HG02759 (cell line): ENCODE data around the gene CORO1A.
"Not testable (repeated sequence)": the region's sequence is repeated elsewhere in the genome, so short reads cannot be mapped to it uniquely, and the experiment has no call there.

Experiments used
- ATAC-seq: cut with Tn5 transposase; IDR thresholded peaks from one replicate; pipeline ENCODE4 v1.9.1; 2021; ENCODE audit warnings: mild to moderate bottlenecking, moderate library complexity; ENCODE audit not compliant: unreplicated experiment

CORO1A gene

DNA sequence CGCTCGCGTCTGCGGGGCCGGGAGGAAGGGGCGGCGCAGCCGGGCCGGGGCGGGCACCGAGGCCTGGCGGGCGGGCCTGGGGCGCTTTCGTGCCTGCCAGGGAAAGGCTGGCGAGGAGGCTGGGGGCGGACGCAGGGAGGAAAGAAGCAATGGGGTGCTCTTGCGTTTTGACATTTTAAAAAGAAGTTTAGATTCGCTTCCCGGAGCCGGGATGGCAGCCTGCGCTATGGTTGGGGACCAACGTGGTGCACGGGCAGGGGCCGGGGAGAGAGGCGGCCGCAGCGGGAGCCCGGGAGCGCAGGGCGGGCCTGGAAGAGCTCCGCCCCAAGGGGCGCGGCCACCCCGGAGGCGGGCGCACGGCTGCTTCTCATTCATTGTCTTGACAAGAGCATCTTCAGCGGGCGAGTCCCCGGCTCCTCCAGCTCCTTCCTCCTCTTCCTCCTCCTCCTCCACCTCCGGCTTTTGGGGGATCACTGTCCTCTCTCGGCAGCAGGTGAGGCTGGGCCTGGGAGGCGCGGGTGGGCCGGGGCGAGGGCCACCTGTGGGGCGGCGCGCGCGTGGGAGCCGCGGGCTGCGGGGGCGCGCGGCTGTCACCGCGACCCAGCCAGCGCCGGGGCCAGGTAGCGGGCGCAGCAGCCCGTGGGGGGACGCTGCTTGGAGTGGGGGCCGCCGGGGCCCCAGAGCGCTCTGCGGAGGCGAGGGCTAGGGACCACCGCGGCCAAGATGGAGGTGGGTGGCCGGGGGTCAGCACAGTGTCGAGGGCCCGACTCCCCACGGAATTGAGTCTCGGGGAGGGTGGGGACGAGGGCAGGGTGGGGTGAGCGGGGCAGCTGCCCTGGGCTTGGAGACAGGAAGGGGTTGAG, at the start of gene CORO1A:
Gene CORO1A, plus strand, starts transcription at position 370 of the 863 bp plus-strand sequence. CDS start 1,608 bp downstream, outside the sequence.
- peak; percentile 60 for ATAC-seq

GRCh38 chr16:30136971-30137605, 46.3 kb upstream of the CORO1A start:
- ATAC-seq: no peak

- no peak for ATAC-seq
Observed at GRCh38 chr16:30137897-30138296, 45.5 kb upstream of the CORO1A start.

GRCh38 chr16:30139583-30140481, 43.6 kb upstream of the CORO1A start:
- ATAC-seq: no peak

DNA sequence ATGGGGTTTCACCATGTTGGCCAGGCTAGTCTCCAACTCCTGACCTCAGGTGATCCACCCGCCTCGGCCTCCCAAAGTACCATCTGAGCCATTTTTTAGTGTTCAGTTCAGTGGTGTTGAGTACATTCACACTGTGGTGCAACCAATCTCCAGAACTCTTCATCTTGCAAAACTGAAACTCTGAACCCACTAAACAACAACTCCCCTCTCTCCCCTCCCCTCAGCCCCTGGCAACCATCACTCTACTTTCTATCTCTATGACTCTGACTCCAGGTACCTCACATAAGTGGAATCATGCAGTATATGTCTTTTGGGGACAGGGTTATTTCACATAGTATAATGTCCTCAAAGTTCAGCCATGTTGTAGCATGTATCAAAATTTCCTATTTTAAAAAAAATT, 41.7 kb upstream of the CORO1A start:
- ATAC-seq: no peak

DNA sequence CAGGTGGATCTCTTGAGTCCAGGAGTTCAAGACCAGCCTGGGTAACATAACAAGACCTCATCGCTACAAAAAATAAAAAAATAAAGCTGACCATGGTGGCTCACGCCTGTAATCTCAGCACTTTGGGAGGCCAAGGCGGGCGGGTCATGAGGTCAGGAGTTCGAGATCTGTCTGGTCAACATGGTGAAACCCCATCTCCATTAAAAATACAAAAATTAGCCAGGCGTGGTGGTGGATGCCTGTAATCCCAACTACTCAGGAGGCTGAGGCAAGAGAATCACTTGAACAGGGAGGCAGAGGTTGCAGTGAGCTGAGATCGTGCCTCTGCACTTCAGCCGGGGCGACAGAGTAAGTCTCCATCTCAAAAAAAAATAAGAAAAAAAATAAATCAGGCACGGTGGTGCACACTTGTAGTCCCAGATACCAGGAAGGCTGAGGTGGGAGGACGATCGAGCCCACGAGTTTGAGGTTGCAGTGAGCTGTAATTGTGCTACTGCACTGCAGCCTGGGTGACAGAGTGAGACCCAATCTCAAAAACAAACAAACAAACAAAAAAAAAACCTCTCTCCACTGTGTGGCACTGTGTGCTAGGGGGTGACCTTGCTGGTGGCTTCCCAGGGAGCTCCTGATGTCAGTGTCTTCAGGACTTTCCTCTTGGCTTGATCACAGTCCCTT, 40.6 kb upstream of the CORO1A start:
- no peak for ATAC-seq

DNA sequence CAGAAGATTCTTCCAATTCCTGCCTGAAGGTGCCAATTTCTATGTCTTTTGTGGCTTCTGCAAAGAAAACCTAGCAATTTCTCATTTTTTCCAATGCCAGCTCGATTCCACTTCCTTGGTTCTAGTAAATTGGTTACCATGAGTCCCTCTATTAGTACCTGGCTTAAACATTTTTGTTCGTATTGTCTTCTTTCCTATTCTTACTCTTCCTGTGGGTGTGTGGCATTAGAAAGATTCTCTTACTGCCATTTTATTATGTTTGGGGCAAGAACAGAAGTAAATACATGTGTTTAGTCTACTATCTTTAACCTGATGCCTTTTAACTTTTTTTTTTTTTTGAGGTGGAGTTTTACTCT, 40.1 kb upstream of the CORO1A start:
- ATAC-seq: no peak

DNA sequence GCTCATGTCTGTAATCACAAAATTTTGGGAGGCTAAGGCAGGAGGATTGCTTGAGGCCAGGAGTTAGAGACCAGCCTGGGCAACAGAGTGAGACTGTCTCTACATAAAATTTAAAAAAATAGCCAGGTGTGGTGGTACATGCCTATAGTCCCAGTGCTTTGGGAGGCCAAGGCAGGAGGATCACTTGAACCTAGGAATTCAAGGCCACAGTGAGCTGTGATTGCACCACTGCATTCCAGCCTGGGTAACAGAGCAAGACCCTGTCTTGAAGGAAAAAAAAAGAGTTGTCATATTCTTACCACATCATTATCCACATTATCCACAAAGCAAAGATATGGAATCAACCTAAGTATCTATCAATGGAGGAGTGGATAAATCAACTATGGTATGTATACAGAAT, 39.4 kb upstream of the CORO1A start:
- ATAC-seq: no peak

- no peak for ATAC-seq
Observed at GRCh38 chr16:30144917-30145316, 38.5 kb upstream of the CORO1A start.

GRCh38 chr16:30145657-30146056, 37.7 kb upstream of the CORO1A start:
- no peak for ATAC-seq

- no peak for ATAC-seq
Observed at GRCh38 chr16:30147843-30148510, 35.4 kb upstream of the CORO1A start.

DNA sequence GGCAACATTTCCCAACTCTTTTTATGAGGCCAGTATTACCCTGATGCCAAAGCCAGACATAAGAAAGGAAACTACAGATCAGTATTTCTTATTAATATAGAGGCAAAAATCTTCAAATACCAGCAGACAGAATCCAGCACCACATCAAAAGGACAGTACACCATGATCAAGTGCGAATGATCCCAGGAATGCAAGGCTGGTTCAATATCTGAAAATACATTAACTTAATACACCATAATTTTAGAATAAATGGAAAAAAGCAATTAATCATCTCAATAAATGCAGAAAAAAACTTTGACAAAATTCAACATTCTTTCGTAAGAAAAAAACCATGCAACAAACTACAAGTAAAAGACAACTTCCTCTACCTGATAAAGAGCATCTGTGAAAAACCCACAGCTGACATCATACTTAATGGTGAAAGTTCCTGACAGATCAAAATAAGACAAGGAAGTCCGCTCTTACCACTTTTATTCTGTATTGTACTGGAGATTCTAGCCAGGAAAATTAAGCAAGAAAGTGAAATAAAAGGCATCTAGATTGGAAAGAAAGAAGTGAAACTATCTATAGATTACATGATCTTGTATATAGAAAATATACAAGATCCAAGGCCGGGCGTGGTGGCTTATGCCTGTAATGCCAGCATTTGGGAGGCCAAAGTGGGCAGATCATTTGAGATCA, 34.0 kb upstream of the CORO1A start:
- ATAC-seq: no peak

DNA sequence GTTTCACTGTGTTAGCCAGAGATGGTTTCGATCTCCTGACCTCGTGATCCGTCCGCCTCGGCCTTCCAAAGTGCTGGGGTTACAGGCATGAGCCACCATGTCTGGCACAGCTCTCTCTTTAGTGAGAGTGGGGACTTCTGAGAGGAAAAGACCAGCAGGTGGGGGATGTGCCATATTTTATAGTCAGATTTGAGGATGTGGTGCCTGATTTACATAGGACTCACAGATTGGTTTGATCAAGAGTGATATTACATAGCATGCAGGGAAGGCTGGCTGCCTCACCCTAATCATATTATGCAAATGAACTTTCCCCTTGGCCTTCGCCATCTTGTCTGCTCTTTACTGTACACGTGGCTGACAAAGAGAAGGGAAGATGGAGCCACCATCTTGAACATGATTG, 32.3 kb upstream of the CORO1A start:
- ATAC-seq: no peak

GRCh38 chr16:30152517-30152916, 30.9 kb upstream of the CORO1A start:
- ATAC-seq: no peak

- no peak for ATAC-seq
Observed at GRCh38 chr16:30155188-30155587, 28.2 kb upstream of the CORO1A start.

DNA sequence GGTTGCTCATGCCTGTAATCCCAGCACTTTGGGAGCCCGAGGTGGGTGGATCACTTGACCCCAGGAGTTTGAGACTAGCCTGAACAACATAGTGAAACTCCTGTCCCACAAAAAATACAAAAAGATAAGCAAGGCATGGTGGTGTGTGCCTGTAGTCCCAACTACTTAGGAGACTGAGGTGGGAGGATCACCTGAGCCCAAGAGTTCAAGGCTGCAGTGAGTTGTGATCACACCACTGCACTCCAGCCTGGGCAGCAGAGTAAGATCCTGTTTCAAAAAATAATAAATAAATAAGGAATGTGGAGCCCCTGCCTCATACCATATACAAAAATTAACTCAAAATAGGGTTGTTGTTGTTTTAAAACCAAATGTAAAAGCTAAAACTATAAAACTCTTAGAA, 26.2 kb upstream of the CORO1A start:
- ATAC-seq: no peak

GRCh38 chr16:30163538-30163937, 19.9 kb upstream of the CORO1A start:
- ATAC-seq: no peak

GRCh38 chr16:30166202-30166902, 17.1 kb upstream of the CORO1A start:
- ATAC-seq: no peak

DNA sequence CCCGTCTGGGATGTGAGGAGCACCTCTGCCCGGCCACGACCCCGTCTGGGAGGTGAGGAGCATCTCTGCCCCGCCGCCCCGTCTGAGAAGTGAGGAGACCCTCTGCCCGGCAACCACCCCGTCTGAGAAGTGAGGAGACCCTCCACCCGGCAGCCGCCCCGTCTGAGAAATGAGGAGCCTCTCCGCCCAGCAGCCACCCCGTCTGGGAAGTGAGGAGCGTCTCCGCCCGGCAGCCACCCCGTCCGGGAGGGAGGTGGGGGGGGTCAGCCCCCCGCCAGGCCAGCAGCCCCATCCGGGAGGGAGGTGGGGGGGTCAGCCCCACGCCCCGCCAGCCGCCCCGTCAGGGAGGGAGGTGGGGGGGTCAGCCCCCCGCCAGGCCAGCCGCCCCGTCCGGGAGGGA, 14.7 kb upstream of the CORO1A start:
- not testable (repeated sequence) for ATAC-seq
